PC-3 (cell line): ENCODE data around the gene PROSER1.

ENCODE experiments used
- EZH2 ChIP-seq: fragments of 300-600 bp; sonication (generic); IDR thresholded peaks from one replicate; pipeline ENCODE4 v1.6.1; 2017; ENCODE audit warnings: antibody characterized with exemption, mild to moderate bottlenecking, low read length; ENCODE audit not compliant: unreplicated experiment
- TF ChIP-seq, protein P1 (sequence below): fragments of 300-600 bp; sonication (generic); conservative IDR thresholded peaks from 2 replicates; pipeline ENCODE4 v1.5.1; 2017; ENCODE audit warnings: antibody characterized with exemption, low read depth, mild to moderate bottlenecking, low read length

DNA sequence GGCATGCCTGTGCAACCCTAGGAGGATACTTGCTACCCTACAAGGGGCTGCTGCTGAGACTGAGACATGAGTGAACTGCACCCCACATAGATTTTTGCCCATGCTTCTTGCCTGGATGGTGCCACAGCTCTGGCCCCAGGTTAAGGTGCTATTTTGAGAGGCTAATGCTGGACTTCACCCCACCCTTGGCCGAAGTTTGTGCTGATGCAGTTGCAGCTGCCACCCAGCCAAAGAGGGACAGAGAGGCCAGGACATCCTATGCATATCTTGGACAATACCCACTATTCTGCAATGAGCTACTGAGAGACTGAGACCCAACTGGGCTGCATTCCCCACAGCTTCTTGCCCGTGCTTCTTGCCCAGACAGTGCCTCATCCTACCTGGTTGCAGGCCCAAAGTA lies 35.0 kb upstream of the PROSER1 start:
- TF ChIP-seq, protein P1, sequence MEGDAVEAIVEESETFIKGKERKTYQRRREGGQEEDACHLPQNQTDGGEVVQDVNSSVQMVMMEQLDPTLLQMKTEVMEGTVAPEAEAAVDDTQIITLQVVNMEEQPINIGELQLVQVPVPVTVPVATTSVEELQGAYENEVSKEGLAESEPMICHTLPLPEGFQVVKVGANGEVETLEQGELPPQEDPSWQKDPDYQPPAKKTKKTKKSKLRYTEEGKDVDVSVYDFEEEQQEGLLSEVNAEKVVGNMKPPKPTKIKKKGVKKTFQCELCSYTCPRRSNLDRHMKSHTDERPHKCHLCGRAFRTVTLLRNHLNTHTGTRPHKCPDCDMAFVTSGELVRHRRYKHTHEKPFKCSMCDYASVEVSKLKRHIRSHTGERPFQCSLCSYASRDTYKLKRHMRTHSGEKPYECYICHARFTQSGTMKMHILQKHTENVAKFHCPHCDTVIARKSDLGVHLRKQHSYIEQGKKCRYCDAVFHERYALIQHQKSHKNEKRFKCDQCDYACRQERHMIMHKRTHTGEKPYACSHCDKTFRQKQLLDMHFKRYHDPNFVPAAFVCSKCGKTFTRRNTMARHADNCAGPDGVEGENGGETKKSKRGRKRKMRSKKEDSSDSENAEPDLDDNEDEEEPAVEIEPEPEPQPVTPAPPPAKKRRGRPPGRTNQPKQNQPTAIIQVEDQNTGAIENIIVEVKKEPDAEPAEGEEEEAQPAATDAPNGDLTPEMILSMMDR = no peak
- no peak for TF ChIP-seq EZH2
